Measurements from ENCODE around the gene MTRF1. TPM values are rescaled to one million over a fixed set of nuclear protein-coding genes. Genes with fewer than 3 reads are reported as not detected.

Gene MTRF1
- total and polyA plus RNA-seq, 2 of the 8 experiments (the other 6 are each of a cell fraction or from before 2014, with no cell fraction given): 8.0 to 19.2 TPM

DNA sequence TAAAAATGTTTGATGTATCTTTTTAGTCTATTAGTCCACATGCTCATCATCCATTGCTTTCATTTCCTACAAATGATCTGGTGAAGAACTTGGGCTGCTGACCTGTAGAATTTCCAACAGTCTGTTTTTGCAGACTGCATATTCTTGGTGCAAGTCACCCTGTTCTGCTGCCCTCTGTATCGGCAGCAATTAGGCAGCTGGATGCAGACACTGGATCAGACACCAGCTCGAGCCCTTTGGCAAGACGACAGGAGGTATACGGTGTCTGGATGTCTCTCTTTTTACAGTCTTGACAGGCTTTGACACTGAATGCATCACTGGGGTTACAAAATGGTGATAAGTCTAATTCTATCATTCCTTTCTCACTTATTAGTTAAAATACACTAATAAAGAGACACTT, 21.8 kb downstream of the MTRF1 start:
- no peaks in the 10 kb centered on the region for H3K79me1 ChIP-seq (ENCODE audit: low read depth, low read length)
- no peak overlapping the region for H2BK5ac ChIP-seq (ENCODE audit: low read depth, low read length)
- H3K36me3 ChIP-seq (ENCODE audit: control insufficient read depth in 2 of 4, insufficient read depth in 4 of 4, low read length in 3 of 4): peaks cover 0 to 6% (median 0%) of the 10 kb centered on the region in 4 experiments; a peak in 1 of 8 replicates
- CTCF ChIA-PET (ENCODE audit: partially characterized antibody): no interaction called here
- H3K9ac ChIP-seq (replicated peaks in 1 of 4; ENCODE audit: extremely low read depth in 1 of 4, low read depth in 3 of 4, low read length in 3 of 4): no peak overlapping the region
- no peaks in the 10 kb centered on the region for H3K79me2 ChIP-seq (ENCODE audit: control insufficient read depth in 1 of 2, insufficient read depth in 2 of 2, low read length in 2 of 2)
- POLR2A ChIA-PET (ENCODE audit: partially characterized antibody): no interaction called here
- no peak overlapping the region for H2BK12ac ChIP-seq (ENCODE audit: low read depth, low read length)
- no peak overlapping the region for H4K5ac ChIP-seq (ENCODE audit: insufficient read length, low read depth, low read length)
- no peaks in the 10 kb centered on the region for H3K23me2 ChIP-seq (ENCODE audit: low read depth, low read length)
- no peaks in the 10 kb centered on the region for H3K9me3 ChIP-seq (ENCODE audit: insufficient read depth in 2 of 2, low read depth in 1 of 2, low read length in 1 of 2)
- no peaks in the 10 kb centered on the region for H3K27me3 ChIP-seq (replicated peaks in 1 of 4; ENCODE audit: control insufficient read depth in 3 of 4, extremely low read depth in 1 of 4, insufficient read depth in 3 of 4, low read length in 3 of 4)
- no peaks in the 10 kb centered on the region for H4K20me1 ChIP-seq (replicated peaks in 1 of 2; ENCODE audit: control insufficient read depth in 1 of 2, insufficient read depth in 2 of 2, low read length in 2 of 2)
- H3K4me1 ChIP-seq (replicated peaks in 1 of 4; ENCODE audit: control insufficient read depth in 3 of 4, insufficient read depth in 4 of 4, low read length in 3 of 4): no peaks in the 10 kb centered on the region
- H4K8ac ChIP-seq (ENCODE audit: extremely low read depth, insufficient read depth, low read length): no peak overlapping the region
- H3K4ac ChIP-seq (replicated peaks; ENCODE audit: insufficient read length, low read depth, low read length): no peak overlapping the region
- no peak overlapping the region for H3K23ac ChIP-seq (ENCODE audit: insufficient read length)
- no peak overlapping the region for H3K18ac ChIP-seq (ENCODE audit: extremely low read depth, low read length)
- H2BK15ac ChIP-seq (ENCODE audit: low read length): no peak overlapping the region
- DNase-seq (ENCODE audit: low read depth in 1 of 2, low spot score in 2 of 2) (no peak), FAIRE-seq (no peak)
- 90% methylated on average over 4 of the region's 4 CpGs; no CpG with 5 or more reads in 1 of the 2 experiments for WGBS, 2 experiments (ENCODE audit: extremely low coverage in 1 of 2, insufficient coverage in 1 of 2, insufficient read length in 1 of 2, insufficient replicate concordance in 2 of 2, low coverage in 1 of 2, low lambda C conversion rate in 2 of 2, missing lambda C conversion rate in 1 of 2)
- no peak overlapping the region for H2AK5ac ChIP-seq (ENCODE audit: low read depth, low read length)
- no peak overlapping the region for H2AFZ ChIP-seq (ENCODE audit: low read length)
- H3K27ac ChIP-seq (ENCODE audit: low read depth, low read length): no peak overlapping the region
- no peak overlapping the region for H2BK20ac ChIP-seq (ENCODE audit: low read length)
- H2BK120ac ChIP-seq (replicated peaks; ENCODE audit: low read depth, low read length): no peak overlapping the region
- no peak overlapping the region for H3K56ac ChIP-seq (replicated peaks; ENCODE audit: insufficient read length, low read depth, low read length)
- no peak overlapping the region for H3K4me2 ChIP-seq (ENCODE audit: insufficient read depth in 1 of 2, low read depth in 2 of 2, low read length in 2 of 2)
- H3K4me3 ChIP-seq (ENCODE audit: extremely low read depth in 1 of 4, insufficient read depth in 2 of 4, low read depth in 3 of 4, low read length in 4 of 4): no peak overlapping the region
- no peak overlapping the region for H4K91ac ChIP-seq (replicated peaks; ENCODE audit: insufficient read length, low read length)
- H3K14ac ChIP-seq (ENCODE audit: insufficient read length): no peak overlapping the region
- TF ChIP-seq GABPA (IDR thresholded peaks at IDR 0.05; ENCODE audit: borderline replicate concordance, insufficient read depth, low read length): no peak
- TF ChIP-seq POU5F1 (IDR thresholded peaks at IDR 0.05; ENCODE audit: low read depth, low read length): no peak
- no peak for TF ChIP-seq HDAC6 (IDR thresholded peaks at IDR 0.05; ENCODE audit: low read depth, low read length)
- TF ChIP-seq RXRA (IDR thresholded peaks at IDR 0.05; ENCODE audit: insufficient read depth, low read depth, low read length): no peak
- TF ChIP-seq SP4 (IDR thresholded peaks at IDR 0.05; ENCODE audit: low read length): no peak
- TF ChIP-seq, protein P1, sequence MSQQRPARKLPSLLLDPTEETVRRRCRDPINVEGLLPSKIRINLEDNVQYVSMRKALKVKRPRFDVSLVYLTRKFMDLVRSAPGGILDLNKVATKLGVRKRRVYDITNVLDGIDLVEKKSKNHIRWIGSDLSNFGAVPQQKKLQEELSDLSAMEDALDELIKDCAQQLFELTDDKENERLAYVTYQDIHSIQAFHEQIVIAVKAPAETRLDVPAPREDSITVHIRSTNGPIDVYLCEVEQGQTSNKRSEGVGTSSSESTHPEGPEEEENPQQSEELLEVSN (IDR thresholded peaks at IDR 0.05): no peak
- no peak for TF ChIP-seq EZH2 (IDR thresholded peaks at IDR 0.05; ENCODE audit: low read depth, low read length, severe bottlenecking)
- TF ChIP-seq PHF8 (conservative IDR thresholded peaks at IDR 0.05; ENCODE audit: low read depth, low read length): no peak
- TF ChIP-seq TEAD4 (IDR thresholded peaks at IDR 0.05; ENCODE audit: low read depth, low read length): no peak
- TF ChIP-seq, protein P2, sequence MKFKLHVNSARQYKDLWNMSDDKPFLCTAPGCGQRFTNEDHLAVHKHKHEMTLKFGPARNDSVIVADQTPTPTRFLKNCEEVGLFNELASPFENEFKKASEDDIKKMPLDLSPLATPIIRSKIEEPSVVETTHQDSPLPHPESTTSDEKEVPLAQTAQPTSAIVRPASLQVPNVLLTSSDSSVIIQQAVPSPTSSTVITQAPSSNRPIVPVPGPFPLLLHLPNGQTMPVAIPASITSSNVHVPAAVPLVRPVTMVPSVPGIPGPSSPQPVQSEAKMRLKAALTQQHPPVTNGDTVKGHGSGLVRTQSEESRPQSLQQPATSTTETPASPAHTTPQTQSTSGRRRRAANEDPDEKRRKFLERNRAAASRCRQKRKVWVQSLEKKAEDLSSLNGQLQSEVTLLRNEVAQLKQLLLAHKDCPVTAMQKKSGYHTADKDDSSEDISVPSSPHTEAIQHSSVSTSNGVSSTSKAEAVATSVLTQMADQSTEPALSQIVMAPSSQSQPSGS (IDR thresholded peaks at IDR 0.05; ENCODE audit: low read length): no peak
- TF ChIP-seq, protein P3, sequence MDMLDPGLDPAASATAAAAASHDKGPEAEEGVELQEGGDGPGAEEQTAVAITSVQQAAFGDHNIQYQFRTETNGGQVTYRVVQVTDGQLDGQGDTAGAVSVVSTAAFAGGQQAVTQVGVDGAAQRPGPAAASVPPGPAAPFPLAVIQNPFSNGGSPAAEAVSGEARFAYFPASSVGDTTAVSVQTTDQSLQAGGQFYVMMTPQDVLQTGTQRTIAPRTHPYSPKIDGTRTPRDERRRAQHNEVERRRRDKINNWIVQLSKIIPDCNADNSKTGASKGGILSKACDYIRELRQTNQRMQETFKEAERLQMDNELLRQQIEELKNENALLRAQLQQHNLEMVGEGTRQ (IDR thresholded peaks at IDR 0.05; ENCODE audit: low read length): no peak

All from H1 (cell line).